WTC11 (cell line): Measurements from ENCODE around the gene MTPN. TPM values are rescaled to one million over a fixed set of nuclear protein-coding genes. Genes with fewer than 3 reads are reported as not detected.
A peak's percentile ranks its signal among the peaks of the same experiment; 100 is the strongest.

ENCODE experiments used
- ATAC-seq: fragments of 200-7000 bp; cut with Tn5 transposase; 2 replicates; pipeline ENCODE4 v1.10.0; 2021; ENCODE audit warnings: mild to moderate bottlenecking, moderate library complexity
- CTCF ChIA-PET: fragments of 300-600 bp; sonication (Branson Sonifier 250); formaldehyde crosslinking; loops from one replicate; lab custom pipeline; 2021; ENCODE audit warnings: antibody characterized with exemption; lab: Charles Lee
- POLR2A ChIA-PET: fragments of 350-600 bp; sonication (Branson Sonifier 250); formaldehyde crosslinking; loops from one replicate; lab custom pipeline; 2021; ENCODE audit warnings: antibody characterized with exemption; lab: Charles Lee
- DNase-seq: peaks from one replicate; pipeline ENCODE4 v3.0.0; 2021; ENCODE audit warnings: low spot score
- H3K27ac Mint-ChIP-seq: 2 replicates; pipeline ENCODE4 v1.8.0; 2021; ENCODE audit warnings: mixed read lengths
- H3K27me3 Mint-ChIP-seq: 2 replicates; pipeline ENCODE4 v1.8.0; 2021; ENCODE audit warnings: low read depth, mild to moderate bottlenecking, moderate library complexity, mixed read lengths
- H3K36me3 Mint-ChIP-seq: 2 replicates; pipeline ENCODE4 v1.8.0; 2021; ENCODE audit warnings: mixed read lengths
- H3K4me1 Mint-ChIP-seq: 2 replicates; pipeline ENCODE4 v1.8.0; 2022; ENCODE audit warnings: mixed read lengths
- H3K4me3 Mint-ChIP-seq: 2 replicates; pipeline ENCODE4 v1.8.0; 2021; ENCODE audit warnings: mild to moderate bottlenecking, moderate library complexity, mixed read lengths
- H3K9me3 Mint-ChIP-seq: 2 replicates; pipeline ENCODE4 v1.8.0; 2021; ENCODE audit warnings: mixed read lengths
- ATF1 ChIP-seq: sonication (generic); formaldehyde crosslinking; IDR thresholded peaks from 2 replicates; pipeline ENCODE4 v1.8.1; 2023; ENCODE audit warnings: mild to moderate bottlenecking, moderate library complexity, missing genetic modification reagents
- CREM ChIP-seq: sonication (generic); formaldehyde crosslinking; IDR thresholded peaks from 2 replicates; pipeline ENCODE4 v1.8.1; 2022; ENCODE audit warnings: mild to moderate bottlenecking, missing genetic modification reagents, moderate library complexity
- FOXK1 ChIP-seq: sonication (generic); formaldehyde crosslinking; IDR thresholded peaks from 2 replicates; pipeline ENCODE4 v1.8.0; 2022; ENCODE audit warnings: mild to moderate bottlenecking, moderate library complexity, missing genetic modification reagents
- FOXP1 ChIP-seq: sonication (generic); formaldehyde crosslinking; IDR thresholded peaks from 2 replicates; pipeline ENCODE4 v1.8.0; 2022; ENCODE audit warnings: missing genetic modification reagents, mild to moderate bottlenecking, moderate library complexity, borderline replicate concordance
- GABPB1 ChIP-seq: sonication (generic); formaldehyde crosslinking; IDR thresholded peaks from 2 replicates; pipeline ENCODE4 v1.8.1; 2023; ENCODE audit warnings: mild to moderate bottlenecking, missing genetic modification reagents
- GRHL2 ChIP-seq: fragments of 250-450 bp; sonication (Bioruptor Pico); IDR thresholded peaks from 2 replicates; pipeline ENCODE4 v1.8.0; 2022; ENCODE audit warnings: mild to moderate bottlenecking, moderate library complexity; ENCODE audit not compliant: insufficient replicate concordance, severe bottlenecking
- RELA ChIP-seq: sonication (generic); formaldehyde crosslinking; IDR thresholded peaks from 2 replicates; pipeline ENCODE4 v1.8.1; 2022; ENCODE audit warnings: missing genetic modification reagents, mild to moderate bottlenecking, borderline replicate concordance
- SOX15 ChIP-seq: fragments of 250-450 bp; sonication (Bioruptor Pico); IDR thresholded peaks from 2 replicates; pipeline ENCODE4 v1.9.0; 2021; ENCODE audit warnings: mild to moderate bottlenecking
- TCF7 ChIP-seq: sonication (generic); formaldehyde crosslinking; IDR thresholded peaks from 2 replicates; pipeline ENCODE4 v1.8.0; 2022; ENCODE audit warnings: mild to moderate bottlenecking, low read depth, missing genetic modification reagents, moderate library complexity
- TEAD1 ChIP-seq: sonication (generic); formaldehyde crosslinking; IDR thresholded peaks from 2 replicates; pipeline ENCODE4 v1.8.0; 2022; ENCODE audit warnings: mild to moderate bottlenecking, missing genetic modification reagents
- ZNF138 ChIP-seq: sonication (generic); formaldehyde crosslinking; conservative IDR thresholded peaks from 2 replicates; pipeline ENCODE4 v1.8.1; 2022; ENCODE audit warnings: mild to moderate bottlenecking, moderate library complexity, missing genetic modification reagents
- ZNF219 ChIP-seq: sonication (generic); formaldehyde crosslinking; IDR thresholded peaks from 2 replicates; pipeline ENCODE4 v1.8.0; 2023; ENCODE audit warnings: missing genetic modification reagents, mild to moderate bottlenecking, borderline replicate concordance
- ZNF671 ChIP-seq: fragments of 250-450 bp; sonication (Bioruptor Pico); IDR thresholded peaks from 2 replicates; pipeline ENCODE4 v1.8.0; 2021; ENCODE audit warnings: mild to moderate bottlenecking
- total RNA-seq: library from RNA; stranded (reverse); gene quantifications from 3 replicates; pipeline ENCODE4 v1.2.3, GENCODE V29; 2021
- TF ChIP-seq, protein P1 (sequence below): sonication (generic); formaldehyde crosslinking; IDR thresholded peaks from 2 replicates; pipeline ENCODE4 v1.8.1; 2023; ENCODE audit warnings: mild to moderate bottlenecking, missing genetic modification reagents, borderline replicate concordance
- TF ChIP-seq, protein P2 (sequence below): sonication (generic); formaldehyde crosslinking; IDR thresholded peaks from 2 replicates; pipeline ENCODE4 v1.8.0; 2022; ENCODE audit warnings: mild to moderate bottlenecking, missing genetic modification reagents
- TF ChIP-seq, protein P3 (sequence below): sonication (generic); formaldehyde crosslinking; IDR thresholded peaks from 2 replicates; pipeline ENCODE4 v1.8.0; 2022; ENCODE audit warnings: mild to moderate bottlenecking, missing genetic modification reagents
- TF ChIP-seq, protein P4 (sequence below): fragments of 250-450 bp; sonication (Bioruptor Pico); IDR thresholded peaks from 2 replicates; pipeline ENCODE4 v1.9.0; 2021; ENCODE audit warnings: mild to moderate bottlenecking
- TF ChIP-seq, protein P5 (sequence below): sonication (generic); formaldehyde crosslinking; IDR thresholded peaks from 2 replicates; pipeline ENCODE4 v1.8.1; 2023; ENCODE audit warnings: mild to moderate bottlenecking, missing genetic modification reagents, moderate library complexity
- TF ChIP-seq, protein P6 (sequence below): sonication (generic); formaldehyde crosslinking; IDR thresholded peaks from 2 replicates; pipeline ENCODE4 v1.8.0; 2023; ENCODE audit warnings: missing genetic modification reagents
- TF ChIP-seq, protein P7 (sequence below): sonication (generic); formaldehyde crosslinking; conservative IDR thresholded peaks from 2 replicates; pipeline ENCODE4 v1.8.1; 2023; ENCODE audit warnings: mild to moderate bottlenecking, low read depth, missing genetic modification reagents, moderate library complexity

MTPN gene
- total RNA-seq, 1 experiment from 2014 or later, result 92.5 TPM

DNA sequence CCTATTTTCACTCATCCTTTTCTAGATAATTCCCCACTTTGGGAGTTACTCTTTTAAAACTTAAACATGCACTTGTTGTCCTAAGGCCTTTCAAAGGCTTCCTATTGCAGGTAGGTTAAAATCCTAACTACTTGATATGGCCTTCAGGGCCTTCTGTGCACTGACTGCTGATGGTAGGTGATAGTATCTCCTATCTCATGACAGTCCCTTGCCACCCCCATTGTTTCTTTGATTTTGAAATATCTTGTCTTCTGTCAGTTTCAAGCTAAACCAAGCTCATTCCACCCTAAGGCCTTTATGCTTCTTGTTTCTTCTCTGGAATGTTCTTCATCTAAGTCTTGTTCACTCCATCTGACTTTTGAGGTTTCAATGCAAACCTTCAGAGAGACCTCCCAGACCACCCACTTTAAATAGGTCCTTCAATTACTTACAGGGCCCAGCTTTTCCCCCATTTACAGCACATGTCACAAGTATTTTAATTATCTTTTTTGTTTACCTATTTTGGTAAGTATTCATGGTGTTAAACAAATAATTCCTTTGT lies 2.4 kb upstream of the MTPN start (continued):
- TF ChIP-seq, protein P1, sequence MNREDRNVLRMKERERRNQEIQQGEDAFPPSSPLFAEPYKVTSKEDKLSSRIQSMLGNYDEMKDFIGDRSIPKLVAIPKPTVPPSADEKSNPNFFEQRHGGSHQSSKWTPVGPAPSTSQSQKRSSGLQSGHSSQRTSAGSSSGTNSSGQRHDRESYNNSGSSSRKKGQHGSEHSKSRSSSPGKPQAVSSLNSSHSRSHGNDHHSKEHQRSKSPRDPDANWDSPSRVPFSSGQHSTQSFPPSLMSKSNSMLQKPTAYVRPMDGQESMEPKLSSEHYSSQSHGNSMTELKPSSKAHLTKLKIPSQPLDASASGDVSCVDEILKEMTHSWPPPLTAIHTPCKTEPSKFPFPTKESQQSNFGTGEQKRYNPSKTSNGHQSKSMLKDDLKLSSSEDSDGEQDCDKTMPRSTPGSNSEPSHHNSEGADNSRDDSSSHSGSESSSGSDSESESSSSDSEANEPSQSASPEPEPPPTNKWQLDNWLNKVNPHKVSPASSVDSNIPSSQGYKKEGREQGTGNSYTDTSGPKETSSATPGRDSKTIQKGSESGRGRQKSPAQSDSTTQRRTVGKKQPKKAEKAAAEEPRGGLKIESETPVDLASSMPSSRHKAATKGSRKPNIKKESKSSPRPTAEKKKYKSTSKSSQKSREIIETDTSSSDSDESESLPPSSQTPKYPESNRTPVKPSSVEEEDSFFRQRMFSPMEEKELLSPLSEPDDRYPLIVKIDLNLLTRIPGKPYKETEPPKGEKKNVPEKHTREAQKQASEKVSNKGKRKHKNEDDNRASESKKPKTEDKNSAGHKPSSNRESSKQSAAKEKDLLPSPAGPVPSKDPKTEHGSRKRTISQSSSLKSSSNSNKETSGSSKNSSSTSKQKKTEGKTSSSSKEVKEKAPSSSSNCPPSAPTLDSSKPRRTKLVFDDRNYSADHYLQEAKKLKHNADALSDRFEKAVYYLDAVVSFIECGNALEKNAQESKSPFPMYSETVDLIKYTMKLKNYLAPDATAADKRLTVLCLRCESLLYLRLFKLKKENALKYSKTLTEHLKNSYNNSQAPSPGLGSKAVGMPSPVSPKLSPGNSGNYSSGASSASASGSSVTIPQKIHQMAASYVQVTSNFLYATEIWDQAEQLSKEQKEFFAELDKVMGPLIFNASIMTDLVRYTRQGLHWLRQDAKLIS (CRISPR knock-in tag), result no peak
- TF ChIP-seq ZNF138 (no peak), FOXP1 (CRISPR knock-in tag) (no peak), GRHL2 (CRISPR knock-in tag) (no peak), ZNF219 (CRISPR knock-in tag) (no peak)
- TF ChIP-seq, all 79 proteins: peak for 0

DNA sequence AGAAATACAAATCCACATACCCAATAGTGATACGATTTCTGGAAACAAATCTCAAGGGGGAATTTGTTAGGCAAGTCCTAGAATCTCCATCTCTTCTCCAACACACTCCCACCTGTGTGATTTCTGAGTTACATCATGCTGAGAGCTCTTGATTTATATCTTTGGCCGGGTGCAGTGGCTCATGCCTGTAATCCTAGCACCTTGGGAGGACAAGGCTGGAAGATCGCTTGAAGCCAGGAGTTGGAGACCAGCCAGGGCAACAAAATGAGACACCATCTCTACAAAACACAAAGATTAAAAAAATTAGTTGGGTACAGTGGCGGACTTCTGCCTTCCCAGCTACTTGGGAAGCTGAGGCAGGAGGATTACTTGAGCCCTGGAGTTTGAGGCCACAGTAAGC lies 1.5 kb upstream of the MTPN start:
- DNase-seq (no peak), ATAC-seq (no peak)
- TF ChIP-seq TCF7 (CRISPR knock-in tag) (no peak), CREM (CRISPR knock-in tag) (no peak)
- TF ChIP-seq, protein P2, sequence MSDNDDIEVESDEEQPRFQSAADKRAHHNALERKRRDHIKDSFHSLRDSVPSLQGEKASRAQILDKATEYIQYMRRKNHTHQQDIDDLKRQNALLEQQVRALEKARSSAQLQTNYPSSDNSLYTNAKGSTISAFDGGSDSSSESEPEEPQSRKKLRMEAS (CRISPR knock-in tag), result no peak
- TF ChIP-seq, protein P3, sequence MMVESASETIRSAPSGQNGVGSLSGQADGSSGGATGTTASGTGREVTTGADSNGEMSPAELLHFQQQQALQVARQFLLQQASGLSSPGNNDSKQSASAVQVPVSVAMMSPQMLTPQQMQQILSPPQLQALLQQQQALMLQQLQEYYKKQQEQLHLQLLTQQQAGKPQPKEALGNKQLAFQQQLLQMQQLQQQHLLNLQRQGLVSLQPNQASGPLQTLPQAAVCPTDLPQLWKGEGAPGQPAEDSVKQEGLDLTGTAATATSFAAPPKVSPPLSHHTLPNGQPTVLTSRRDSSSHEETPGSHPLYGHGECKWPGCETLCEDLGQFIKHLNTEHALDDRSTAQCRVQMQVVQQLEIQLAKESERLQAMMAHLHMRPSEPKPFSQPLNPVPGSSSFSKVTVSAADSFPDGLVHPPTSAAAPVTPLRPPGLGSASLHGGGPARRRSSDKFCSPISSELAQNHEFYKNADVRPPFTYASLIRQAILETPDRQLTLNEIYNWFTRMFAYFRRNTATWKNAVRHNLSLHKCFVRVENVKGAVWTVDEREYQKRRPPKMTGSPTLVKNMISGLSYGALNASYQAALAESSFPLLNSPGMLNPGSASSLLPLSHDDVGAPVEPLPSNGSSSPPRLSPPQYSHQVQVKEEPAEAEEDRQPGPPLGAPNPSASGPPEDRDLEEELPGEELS (CRISPR knock-in tag), result no peak
- TF ChIP-seq, protein P4, sequence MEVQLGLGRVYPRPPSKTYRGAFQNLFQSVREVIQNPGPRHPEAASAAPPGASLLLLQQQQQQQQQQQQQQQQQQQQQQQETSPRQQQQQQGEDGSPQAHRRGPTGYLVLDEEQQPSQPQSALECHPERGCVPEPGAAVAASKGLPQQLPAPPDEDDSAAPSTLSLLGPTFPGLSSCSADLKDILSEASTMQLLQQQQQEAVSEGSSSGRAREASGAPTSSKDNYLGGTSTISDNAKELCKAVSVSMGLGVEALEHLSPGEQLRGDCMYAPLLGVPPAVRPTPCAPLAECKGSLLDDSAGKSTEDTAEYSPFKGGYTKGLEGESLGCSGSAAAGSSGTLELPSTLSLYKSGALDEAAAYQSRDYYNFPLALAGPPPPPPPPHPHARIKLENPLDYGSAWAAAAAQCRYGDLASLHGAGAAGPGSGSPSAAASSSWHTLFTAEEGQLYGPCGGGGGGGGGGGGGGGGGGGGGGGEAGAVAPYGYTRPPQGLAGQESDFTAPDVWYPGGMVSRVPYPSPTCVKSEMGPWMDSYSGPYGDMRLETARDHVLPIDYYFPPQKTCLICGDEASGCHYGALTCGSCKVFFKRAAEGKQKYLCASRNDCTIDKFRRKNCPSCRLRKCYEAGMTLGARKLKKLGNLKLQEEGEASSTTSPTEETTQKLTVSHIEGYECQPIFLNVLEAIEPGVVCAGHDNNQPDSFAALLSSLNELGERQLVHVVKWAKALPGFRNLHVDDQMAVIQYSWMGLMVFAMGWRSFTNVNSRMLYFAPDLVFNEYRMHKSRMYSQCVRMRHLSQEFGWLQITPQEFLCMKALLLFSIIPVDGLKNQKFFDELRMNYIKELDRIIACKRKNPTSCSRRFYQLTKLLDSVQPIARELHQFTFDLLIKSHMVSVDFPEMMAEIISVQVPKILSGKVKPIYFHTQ, result no peak
- TF ChIP-seq, protein P5, sequence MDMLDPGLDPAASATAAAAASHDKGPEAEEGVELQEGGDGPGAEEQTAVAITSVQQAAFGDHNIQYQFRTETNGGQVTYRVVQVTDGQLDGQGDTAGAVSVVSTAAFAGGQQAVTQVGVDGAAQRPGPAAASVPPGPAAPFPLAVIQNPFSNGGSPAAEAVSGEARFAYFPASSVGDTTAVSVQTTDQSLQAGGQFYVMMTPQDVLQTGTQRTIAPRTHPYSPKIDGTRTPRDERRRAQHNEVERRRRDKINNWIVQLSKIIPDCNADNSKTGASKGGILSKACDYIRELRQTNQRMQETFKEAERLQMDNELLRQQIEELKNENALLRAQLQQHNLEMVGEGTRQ, result no peak
- TF ChIP-seq, protein P6, sequence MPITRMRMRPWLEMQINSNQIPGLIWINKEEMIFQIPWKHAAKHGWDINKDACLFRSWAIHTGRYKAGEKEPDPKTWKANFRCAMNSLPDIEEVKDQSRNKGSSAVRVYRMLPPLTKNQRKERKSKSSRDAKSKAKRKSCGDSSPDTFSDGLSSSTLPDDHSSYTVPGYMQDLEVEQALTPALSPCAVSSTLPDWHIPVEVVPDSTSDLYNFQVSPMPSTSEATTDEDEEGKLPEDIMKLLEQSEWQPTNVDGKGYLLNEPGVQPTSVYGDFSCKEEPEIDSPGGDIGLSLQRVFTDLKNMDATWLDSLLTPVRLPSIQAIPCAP, result no peak
- ChIA-PET CTCF (no interaction called here), POLR2A (no interaction called here)
- Mint-ChIP-seq H3K27me3 (peaks cover 7% of the 10 kb centered on the region), H3K9me3 (no peaks in the 10 kb centered on the region; the same call in 1 of the 2 replicates), H3K36me3 (no peaks in the 10 kb centered on the region), H3K4me1 (peaks cover 14% of the 10 kb centered on the region), H3K27ac (no peak overlapping the region), H3K4me3 (no peak overlapping the region)

DNA sequence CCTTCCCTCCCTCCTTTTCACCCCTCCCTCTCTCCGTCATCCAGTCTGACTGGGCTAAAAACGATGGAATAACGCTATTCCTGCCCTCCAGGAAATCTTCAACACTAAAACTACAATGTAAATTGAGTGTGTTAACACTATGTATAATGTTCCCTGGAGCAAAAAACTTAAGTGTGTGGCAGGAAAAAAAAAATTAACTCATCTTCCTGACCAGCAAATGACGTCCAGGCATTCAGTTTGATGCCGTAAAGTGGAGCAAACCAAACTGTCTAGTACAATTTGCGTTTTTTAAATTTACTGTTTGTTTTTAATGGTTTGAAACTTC lies 545 bp upstream of the MTPN start:
- Mint-ChIP-seq H3K27ac (no peak overlapping the region), H3K36me3 (no peaks in the 10 kb centered on the region), H3K4me1 (peaks cover 14% of the 10 kb centered on the region), H3K4me3 (peak overlapping the region; percentile 95), H3K9me3 (no peaks in the 10 kb centered on the region; the same call in 1 of the 2 replicates), H3K27me3 (peaks cover 7% of the 10 kb centered on the region)
- POLR2A ChIA-PET, result no interaction called here
- DNase-seq (no peak), ATAC-seq (no peak)
- CTCF ChIA-PET, result no interaction called here
- no peak for TF ChIP-seq GABPB1 (CRISPR knock-in tag)
- TF ChIP-seq, protein P7, sequence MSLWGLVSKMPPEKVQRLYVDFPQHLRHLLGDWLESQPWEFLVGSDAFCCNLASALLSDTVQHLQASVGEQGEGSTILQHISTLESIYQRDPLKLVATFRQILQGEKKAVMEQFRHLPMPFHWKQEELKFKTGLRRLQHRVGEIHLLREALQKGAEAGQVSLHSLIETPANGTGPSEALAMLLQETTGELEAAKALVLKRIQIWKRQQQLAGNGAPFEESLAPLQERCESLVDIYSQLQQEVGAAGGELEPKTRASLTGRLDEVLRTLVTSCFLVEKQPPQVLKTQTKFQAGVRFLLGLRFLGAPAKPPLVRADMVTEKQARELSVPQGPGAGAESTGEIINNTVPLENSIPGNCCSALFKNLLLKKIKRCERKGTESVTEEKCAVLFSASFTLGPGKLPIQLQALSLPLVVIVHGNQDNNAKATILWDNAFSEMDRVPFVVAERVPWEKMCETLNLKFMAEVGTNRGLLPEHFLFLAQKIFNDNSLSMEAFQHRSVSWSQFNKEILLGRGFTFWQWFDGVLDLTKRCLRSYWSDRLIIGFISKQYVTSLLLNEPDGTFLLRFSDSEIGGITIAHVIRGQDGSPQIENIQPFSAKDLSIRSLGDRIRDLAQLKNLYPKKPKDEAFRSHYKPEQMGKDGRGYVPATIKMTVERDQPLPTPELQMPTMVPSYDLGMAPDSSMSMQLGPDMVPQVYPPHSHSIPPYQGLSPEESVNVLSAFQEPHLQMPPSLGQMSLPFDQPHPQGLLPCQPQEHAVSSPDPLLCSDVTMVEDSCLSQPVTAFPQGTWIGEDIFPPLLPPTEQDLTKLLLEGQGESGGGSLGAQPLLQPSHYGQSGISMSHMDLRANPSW (CRISPR knock-in tag), result no peak
- TF ChIP-seq TEAD1, result no peak
- no peak for TF ChIP-seq FOXK1 (CRISPR knock-in tag)
- TF ChIP-seq ATF1 (CRISPR knock-in tag), result no peak
- TF ChIP-seq RELA (CRISPR knock-in tag), result no peak
- TF ChIP-seq SOX15 (CRISPR knock-in tag), result no peak
- TF ChIP-seq ZNF671 (CRISPR knock-in tag), result no peak
